NCI-H2227 treated with DMSO at 0.1 percent for 48 hours (cell line): ENCODE data around the gene ARHGEF10L.

Experiments
- DNase-seq: peaks from one replicate; lab custom pipeline; 2025; lab: John Stamatoyannopoulos, UW

The ARHGEF10L gene

DNA sequence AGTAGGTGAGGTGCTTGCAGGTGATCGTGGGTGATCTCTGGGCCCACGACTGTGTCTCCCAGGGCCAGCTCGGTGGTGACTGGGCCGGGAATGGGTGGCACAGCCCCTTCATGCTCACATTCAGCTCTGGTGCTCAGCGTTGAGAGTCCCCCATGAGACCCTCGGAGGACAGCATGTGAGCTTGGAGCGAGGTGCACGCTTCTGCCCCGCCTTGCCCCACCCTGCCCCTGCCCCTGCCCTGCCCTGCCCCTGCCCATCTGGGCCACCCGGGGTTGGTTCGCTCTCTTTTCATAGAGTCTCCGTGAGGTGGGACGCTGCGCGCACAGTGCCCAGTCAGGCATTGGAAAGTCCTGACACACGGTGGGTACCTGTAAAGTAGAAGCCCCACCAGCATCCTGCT lies 140.4 kb downstream of the ARHGEF10L start:
- no peak for DNase-seq

GRCh38 chr1:17680308-17680707 lies 140.8 kb downstream of the ARHGEF10L start:
- no peak for DNase-seq

GRCh38 chr1:17682400-17682799 lies 142.9 kb downstream of the ARHGEF10L start:
- no peak for DNase-seq

DNA sequence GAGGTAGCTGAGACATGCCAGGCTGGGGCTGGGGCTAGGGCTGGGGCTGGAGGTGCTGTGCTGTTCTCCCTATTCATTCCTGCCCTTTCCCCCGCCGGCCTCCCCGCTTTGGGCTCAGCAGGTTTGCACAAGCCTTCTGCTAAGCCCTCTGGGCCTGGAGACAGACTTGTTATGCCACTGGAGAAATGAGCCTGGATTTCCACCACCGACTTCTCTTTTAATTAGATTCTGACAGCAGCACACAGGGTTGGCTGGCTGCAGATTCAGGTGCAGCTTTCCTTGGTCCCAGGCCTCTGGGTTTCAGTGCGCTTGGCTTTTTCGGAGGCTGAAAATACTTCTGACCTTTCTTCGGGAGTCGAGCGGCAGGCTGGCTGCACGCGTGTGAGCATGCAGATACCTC lies 144.1 kb downstream of the ARHGEF10L start:
- no peak for DNase-seq

- DNase-seq = no peak
Measured at GRCh38 chr1:17684810-17685209, 145.3 kb downstream of the ARHGEF10L start.

DNA sequence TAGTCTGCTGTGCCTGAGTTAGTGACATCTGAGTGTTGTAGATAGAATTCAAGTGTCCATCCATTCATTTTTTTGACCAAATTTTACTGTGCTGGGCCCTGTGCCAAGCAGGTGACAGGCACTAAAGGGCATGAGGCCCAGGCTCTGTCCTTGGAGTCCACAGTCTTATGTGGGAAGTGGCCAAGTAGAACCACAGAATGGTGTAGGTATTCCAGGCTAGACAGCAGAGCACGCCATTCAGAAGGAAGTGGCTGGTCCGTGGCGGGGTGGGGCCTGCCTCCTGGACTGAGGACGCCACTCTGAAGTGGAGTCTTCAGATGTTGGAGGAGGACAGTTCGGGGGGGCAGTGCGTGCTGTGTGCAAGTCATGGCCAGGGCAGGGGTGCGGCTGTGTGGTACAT lies 146.8 kb downstream of the ARHGEF10L start:
- no peak for DNase-seq

- no peak for DNase-seq
Measured at GRCh38 chr1:17687145-17687544, 147.6 kb downstream of the ARHGEF10L start.

DNA sequence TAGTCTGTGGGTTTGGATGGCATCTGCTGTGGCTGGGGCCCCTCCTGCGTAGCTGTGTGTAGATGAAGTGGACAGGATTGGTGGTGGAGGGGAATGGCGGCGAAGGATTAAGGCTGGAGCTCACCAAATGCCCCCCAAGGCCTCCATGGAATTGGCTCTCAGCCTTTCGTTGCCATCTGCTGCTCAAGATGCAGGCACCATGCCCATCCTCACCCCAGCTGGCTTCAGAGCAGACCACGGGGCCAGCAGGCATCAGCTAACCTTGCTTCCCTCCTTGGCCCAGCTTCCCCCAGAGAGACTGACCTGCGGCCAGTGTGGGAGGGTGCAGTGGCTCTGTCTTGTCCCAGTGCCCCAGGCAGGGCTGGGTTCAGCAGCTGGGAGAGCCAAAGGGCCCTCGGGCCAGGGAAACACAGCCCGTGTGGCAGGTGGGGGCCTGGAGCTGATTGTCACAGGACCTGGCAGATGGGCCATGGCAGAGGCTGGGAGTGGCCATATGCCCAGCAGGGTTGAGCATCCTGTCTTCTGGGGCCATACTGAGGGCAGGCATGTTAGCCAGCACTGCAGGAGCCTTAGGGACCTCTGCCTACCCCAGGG lies 148.8 kb downstream of the ARHGEF10L start:
- no peak for DNase-seq

DNA sequence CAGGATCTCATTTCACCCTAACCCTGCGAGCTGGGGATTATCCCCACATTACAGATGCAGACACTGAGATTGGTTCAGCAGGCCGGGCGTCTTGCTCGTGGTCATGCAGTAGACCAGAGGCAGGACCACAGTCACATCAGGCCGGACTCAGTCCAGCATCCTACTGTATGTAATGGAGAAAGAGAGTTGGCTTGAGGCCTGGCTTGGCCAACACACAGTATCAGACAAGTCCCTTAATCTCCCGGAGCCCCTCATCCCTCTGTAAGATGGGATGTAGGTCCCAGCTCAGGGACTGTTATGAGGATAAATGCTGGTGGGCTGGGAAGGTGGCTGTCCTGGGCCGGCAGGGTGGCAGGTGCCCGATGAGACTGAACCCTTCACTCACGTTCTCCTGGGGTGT lies 149.5 kb downstream of the ARHGEF10L start:
- no peak for DNase-seq

DNA sequence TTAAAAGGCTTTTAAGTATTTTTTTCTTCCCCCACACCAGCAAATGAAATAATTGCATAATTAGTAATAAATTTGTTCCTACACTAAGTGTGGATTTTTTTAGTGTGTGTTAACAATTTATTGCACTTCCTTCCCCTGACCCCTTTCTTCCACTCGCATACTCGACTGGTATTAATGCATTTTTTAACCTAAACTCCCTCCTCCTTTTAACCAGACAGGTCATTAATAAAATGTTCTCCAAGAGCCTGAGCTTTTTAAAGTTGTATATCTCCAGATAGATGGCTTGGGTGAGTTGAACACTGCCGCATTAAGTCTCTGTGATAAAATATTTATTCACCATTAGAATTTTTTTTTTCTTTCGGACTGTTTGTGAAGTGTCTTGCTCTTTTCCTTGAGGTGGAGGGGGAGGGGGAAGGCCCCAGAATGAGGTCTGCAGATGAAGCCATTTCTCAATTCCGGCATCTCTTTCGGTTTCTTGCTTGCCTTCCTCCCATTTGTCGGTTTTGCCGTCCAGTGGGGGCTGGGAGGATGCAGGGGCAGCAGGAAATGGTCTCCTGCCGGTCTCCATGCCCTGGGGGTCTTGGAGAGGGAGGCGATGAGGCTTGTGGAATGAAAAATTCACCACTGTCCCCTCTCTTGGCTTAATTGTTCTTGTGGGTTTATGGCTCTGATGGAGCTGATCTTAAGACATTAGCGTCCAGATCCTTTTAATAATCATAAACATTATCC lies 151.6 kb downstream of the ARHGEF10L start:
- no peak for DNase-seq

- DNase-seq = no peak
Measured at GRCh38 chr1:17692645-17693044, 153.1 kb downstream of the ARHGEF10L start.

DNA sequence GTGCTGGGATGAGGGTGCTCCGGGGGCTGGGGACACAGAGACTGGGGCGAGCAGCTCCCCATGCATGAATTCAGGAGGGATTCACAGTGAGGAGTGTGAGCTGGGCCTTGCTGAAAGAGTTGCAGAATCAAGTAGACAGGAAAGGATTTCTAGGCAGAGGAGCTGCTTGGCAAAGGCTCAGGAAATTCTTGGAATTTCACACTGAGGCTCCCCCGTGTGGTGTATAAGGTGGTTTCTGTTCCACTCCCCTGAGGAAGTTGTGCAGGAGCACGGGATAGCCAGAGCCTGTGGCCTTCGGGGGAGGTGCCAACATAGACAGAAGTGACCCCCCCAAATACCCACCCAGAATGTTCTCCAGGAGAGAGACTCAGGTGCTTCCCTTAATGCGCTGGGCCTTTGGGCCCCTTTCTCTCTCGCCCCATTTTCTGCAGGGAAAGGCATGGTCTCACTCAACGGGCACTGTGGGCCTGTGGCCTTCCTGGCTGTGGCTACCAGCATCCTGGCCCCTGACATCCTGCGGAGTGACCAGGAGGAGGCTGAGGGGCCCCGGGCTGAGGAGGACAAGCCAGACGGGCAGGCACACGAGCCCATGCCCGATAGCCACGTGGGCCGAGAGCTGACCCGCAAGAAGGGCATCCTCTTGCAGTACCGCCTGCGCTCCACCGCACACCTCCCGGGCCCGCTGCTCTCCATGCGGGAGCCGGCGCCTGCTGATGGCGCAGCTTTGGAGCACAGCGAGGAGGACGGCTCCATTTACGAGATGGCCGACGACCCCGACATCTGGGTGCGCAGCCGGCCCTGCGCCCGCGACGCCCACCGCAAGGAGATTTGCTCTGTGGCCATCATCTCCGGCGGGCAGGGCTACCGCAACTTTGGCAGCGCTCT lies 157.2 kb downstream of the ARHGEF10L start:
- DNase-seq = no peak

DNA sequence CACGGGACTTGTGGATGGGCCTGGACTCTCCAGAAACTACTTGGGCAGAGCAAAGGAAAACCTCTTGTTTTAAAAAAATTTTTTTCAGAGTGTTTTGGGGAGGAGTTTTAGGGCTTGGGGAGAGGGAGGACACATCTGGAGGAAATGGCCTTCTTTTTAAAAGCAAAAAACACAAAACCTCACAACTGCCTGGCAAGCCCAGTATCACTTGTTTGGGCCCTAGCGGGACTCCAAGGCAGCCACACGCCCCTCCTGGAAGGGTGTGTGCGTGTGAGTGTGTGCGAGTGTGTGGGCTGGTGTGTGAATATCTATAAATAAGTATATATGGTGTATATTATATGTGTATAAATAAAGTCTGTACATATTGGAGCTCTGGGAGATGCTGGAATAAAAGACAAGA lies 158.0 kb downstream of the ARHGEF10L start:
- no peak for DNase-seq

GRCh38 chr1:17699581-17699980 lies 160.1 kb downstream of the ARHGEF10L start:
- DNase-seq = no peak

GRCh38 chr1:17700945-17701810 lies 161.7 kb downstream of the ARHGEF10L start:
- DNase-seq = no peak

GRCh38 chr1:17704176-17704575 lies 164.7 kb downstream of the ARHGEF10L start:
- DNase-seq = no peak

GRCh38 chr1:17706445-17706844 lies 166.9 kb downstream of the ARHGEF10L start:
- DNase-seq = no peak

GRCh38 chr1:17709981-17710380 lies 170.5 kb downstream of the ARHGEF10L start:
- no peak for DNase-seq

DNA sequence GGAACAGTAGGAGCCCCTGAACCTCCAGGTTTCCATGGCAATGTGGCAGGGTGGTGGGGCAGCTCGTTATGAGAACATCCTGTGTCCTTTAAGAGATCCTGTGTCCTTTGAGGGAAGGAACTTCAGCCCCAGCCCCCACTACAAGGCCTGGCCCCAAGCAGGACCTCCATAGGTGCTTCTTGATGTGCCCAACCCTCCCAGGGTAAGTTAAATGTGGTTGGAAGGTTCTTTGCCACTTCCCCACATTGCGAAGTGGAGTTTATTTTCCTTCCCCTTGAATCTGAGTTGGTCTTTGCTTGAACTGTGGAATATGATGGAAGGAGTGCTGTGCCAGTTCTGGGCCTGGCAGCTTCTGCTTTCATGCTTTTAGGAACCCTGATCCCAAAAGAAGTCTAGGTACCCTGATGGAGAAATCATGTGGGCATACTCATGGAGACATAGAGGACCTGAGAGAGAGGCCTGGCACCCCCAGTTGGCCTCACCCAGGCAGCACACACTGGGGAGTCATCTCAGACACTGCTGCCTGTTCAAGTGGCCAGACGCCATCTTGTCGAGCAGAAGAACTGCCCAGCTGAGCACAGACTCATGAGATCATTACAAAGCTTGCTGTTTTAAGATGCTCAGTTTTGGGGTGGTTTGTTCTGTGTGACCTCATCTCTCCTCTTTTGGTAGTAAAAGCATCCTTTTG lies 171.5 kb downstream of the ARHGEF10L start:
- DNase-seq = no peak

- no peak for DNase-seq
Measured at GRCh38 chr1:17711577-17711910, 172.0 kb downstream of the ARHGEF10L start.

GRCh38 chr1:17711941-17712340 lies 172.4 kb downstream of the ARHGEF10L start:
- DNase-seq = no peak

GRCh38 chr1:17713993-17714392 lies 174.5 kb downstream of the ARHGEF10L start:
- DNase-seq = no peak
